ENCODE data around the gene SPATA21.

Gene SPATA21

GRCh38 chr1:16383888-16384287, 53.3 kb downstream of the SPATA21 start:
- Histone ChIP-seq H2BK120ac (ENCODE audit: low read depth, low read length) (no peak overlapping the region), H2AK5ac (ENCODE audit: low read depth, low read length) (no peak overlapping the region), H3K27ac (replicated peaks; ENCODE audit: low read length) (no peak overlapping the region), H3K79me1 (ENCODE audit: low read depth, low read length) (peaks cover 10% of the 10 kb centered on the region), H2BK15ac (ENCODE audit: low read length) (no peak overlapping the region), H3K4me2 (ENCODE audit: insufficient read depth, low read length, poor library complexity, severe bottlenecking) (no peak overlapping the region), H3K9me3 (replicated peaks in 1 of 2; ENCODE audit: control insufficient read depth in 2 of 2, insufficient read depth in 1 of 2, low read depth in 1 of 2, low read length in 2 of 2) (no peaks in the 10 kb centered on the region), H3K36me3 (replicated peaks in 1 of 2; ENCODE audit: control insufficient read depth in 2 of 2, insufficient read depth in 2 of 2, low read length in 2 of 2) (peaks cover 2 to 46% of the 10 kb centered on the region in 2 donors), H2BK5ac (ENCODE audit: low read length) (no peak overlapping the region), H4K8ac (ENCODE audit: low read depth, low read length) (no peak overlapping the region), H3K18ac (ENCODE audit: low read length) (no peak overlapping the region), H2AFZ (ENCODE audit: low read length) (no peak overlapping the region), H3K23ac (ENCODE audit: low read depth, low read length, poor library complexity) (no peak overlapping the region), H3K4ac (ENCODE audit: low read length) (no peak overlapping the region), H3K27me3 (ENCODE audit: control insufficient read depth in 3 of 3, insufficient read depth in 3 of 3, low read depth in 1 of 3, low read length in 3 of 3) (no peaks in the 10 kb centered on the region), H4K91ac (ENCODE audit: low read depth, low read length, poor library complexity) (no peak overlapping the region), H3K14ac (ENCODE audit: low read length) (no peak overlapping the region), H3K4me1 (ENCODE audit: control insufficient read depth in 2 of 2, insufficient read depth in 1 of 2, low read depth in 1 of 2, low read length in 2 of 2) (no peaks in the 10 kb centered on the region), H3K4me3 (ENCODE audit: low read length in 2 of 2) (no peak overlapping the region), H2BK12ac (ENCODE audit: low read length) (no peak overlapping the region), H3K9ac (ENCODE audit: low read depth, low read length, poor library complexity) (no peak overlapping the region)
- DNase-seq (ENCODE audit: low spot score): no peak
- WGBS, 2 donors (ENCODE audit: extremely low coverage in 2 of 2, insufficient read length in 2 of 2, insufficient replicate concordance in 1 of 2): no CpG with 5 or more reads among the region's 5 CpGs

DNA sequence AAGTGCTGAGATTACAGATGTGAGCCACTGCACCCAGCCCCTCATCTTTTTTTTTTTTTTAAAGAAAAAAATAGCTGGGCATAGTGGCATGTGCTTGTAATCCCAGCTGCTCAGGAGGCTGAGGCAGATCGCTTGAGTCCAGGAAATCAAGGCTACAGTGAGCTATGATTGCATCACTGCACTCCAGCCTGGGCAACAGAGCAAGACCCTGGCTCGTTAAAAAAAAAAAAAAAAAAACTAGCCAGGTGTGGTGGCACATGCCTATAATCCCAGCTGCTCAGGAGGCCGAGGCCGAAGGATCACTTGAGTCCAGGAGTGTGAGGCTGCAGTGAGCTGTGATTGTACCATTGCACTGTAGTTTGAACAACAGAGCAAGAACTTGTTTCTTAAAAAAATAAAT, 56.4 kb downstream of the SPATA21 start:
- H3K27ac ChIP-seq (replicated peaks; ENCODE audit: low read length): no peak overlapping the region
- H3K4me1 ChIP-seq (ENCODE audit: control insufficient read depth in 2 of 2, insufficient read depth in 1 of 2, low read depth in 1 of 2, low read length in 2 of 2): peaks cover 0 to 1% of the 10 kb centered on the region in 2 donors
- H3K27me3 ChIP-seq (ENCODE audit: control insufficient read depth in 3 of 3, insufficient read depth in 3 of 3, low read depth in 1 of 3, low read length in 3 of 3): no peaks in the 10 kb centered on the region
- no peak overlapping the region for H3K4ac ChIP-seq (ENCODE audit: low read length)
- WGBS, 2 donors (ENCODE audit: extremely low coverage in 2 of 2, insufficient read length in 2 of 2, insufficient replicate concordance in 1 of 2): no CpG with 5 or more reads among the region's 4 CpGs
- no peak overlapping the region for H4K91ac ChIP-seq (ENCODE audit: low read depth, low read length, poor library complexity)
- H3K18ac ChIP-seq (ENCODE audit: low read length): no peak overlapping the region
- no peaks in the 10 kb centered on the region for H3K9me3 ChIP-seq (replicated peaks in 1 of 2; ENCODE audit: control insufficient read depth in 2 of 2, insufficient read depth in 1 of 2, low read depth in 1 of 2, low read length in 2 of 2)
- no peak overlapping the region for H2BK15ac ChIP-seq (ENCODE audit: low read length)
- H3K14ac ChIP-seq (ENCODE audit: low read length): no peak overlapping the region
- H3K4me2 ChIP-seq (ENCODE audit: insufficient read depth, low read length, poor library complexity, severe bottlenecking): no peak overlapping the region
- H3K23ac ChIP-seq (ENCODE audit: low read depth, low read length, poor library complexity): no peak overlapping the region
- no peak for DNase-seq (ENCODE audit: low spot score)
- H3K4me3 ChIP-seq (ENCODE audit: low read length in 2 of 2): no peak overlapping the region
- H2BK5ac ChIP-seq (ENCODE audit: low read length): no peak overlapping the region
- H2BK12ac ChIP-seq (ENCODE audit: low read length): no peak overlapping the region
- no peak overlapping the region for H2BK120ac ChIP-seq (ENCODE audit: low read depth, low read length)
- peaks cover 11% of the 10 kb centered on the region for H3K79me1 ChIP-seq (ENCODE audit: low read depth, low read length)
- no peak overlapping the region for H2AFZ ChIP-seq (ENCODE audit: low read length)
- H3K36me3 ChIP-seq (replicated peaks in 1 of 2; ENCODE audit: control insufficient read depth in 2 of 2, insufficient read depth in 2 of 2, low read length in 2 of 2): peaks cover 2 to 35% of the 10 kb centered on the region in 2 donors
- no peak overlapping the region for H2AK5ac ChIP-seq (ENCODE audit: low read depth, low read length)
- no peak overlapping the region for H4K8ac ChIP-seq (ENCODE audit: low read depth, low read length)
- no peak overlapping the region for H3K9ac ChIP-seq (ENCODE audit: low read depth, low read length, poor library complexity)

- H3K4me3 ChIP-seq (ENCODE audit: low read length in 2 of 2): no peak overlapping the region
- H3K4me2 ChIP-seq (ENCODE audit: insufficient read depth, low read length, poor library complexity, severe bottlenecking): no peak overlapping the region
- H3K27me3 ChIP-seq (ENCODE audit: control insufficient read depth in 3 of 3, insufficient read depth in 3 of 3, low read depth in 1 of 3, low read length in 3 of 3): no peaks in the 10 kb centered on the region
- peaks cover 7 to 11% of the 10 kb centered on the region in 2 donors for H3K4me1 ChIP-seq (ENCODE audit: control insufficient read depth in 2 of 2, insufficient read depth in 1 of 2, low read depth in 1 of 2, low read length in 2 of 2)
- H2BK120ac ChIP-seq (ENCODE audit: low read depth, low read length): no peak overlapping the region
- H3K36me3 ChIP-seq (replicated peaks in 1 of 2; ENCODE audit: control insufficient read depth in 2 of 2, insufficient read depth in 2 of 2, low read length in 2 of 2): peaks cover 2 to 18% of the 10 kb centered on the region in 2 donors
- no peak overlapping the region for H4K91ac ChIP-seq (ENCODE audit: low read depth, low read length, poor library complexity)
- no peak overlapping the region for H3K14ac ChIP-seq (ENCODE audit: low read length)
- no peak overlapping the region for H4K8ac ChIP-seq (ENCODE audit: low read depth, low read length)
- H3K18ac ChIP-seq (ENCODE audit: low read length): no peak overlapping the region
- H2AK5ac ChIP-seq (ENCODE audit: low read depth, low read length): no peak overlapping the region
- no peak overlapping the region for H3K27ac ChIP-seq (replicated peaks; ENCODE audit: low read length)
- H2BK15ac ChIP-seq (ENCODE audit: low read length): no peak overlapping the region
- no peak overlapping the region for H3K23ac ChIP-seq (ENCODE audit: low read depth, low read length, poor library complexity)
- no peak overlapping the region for H3K4ac ChIP-seq (ENCODE audit: low read length)
- H3K79me1 ChIP-seq (ENCODE audit: low read depth, low read length): peaks cover 12% of the 10 kb centered on the region
- no peak overlapping the region for H2BK12ac ChIP-seq (ENCODE audit: low read length)
- H3K9me3 ChIP-seq (replicated peaks in 1 of 2; ENCODE audit: control insufficient read depth in 2 of 2, insufficient read depth in 1 of 2, low read depth in 1 of 2, low read length in 2 of 2): no peaks in the 10 kb centered on the region
- H2AFZ ChIP-seq (ENCODE audit: low read length): no peak overlapping the region
- no peak for DNase-seq (ENCODE audit: low spot score)
- H3K9ac ChIP-seq (ENCODE audit: low read depth, low read length, poor library complexity): no peak overlapping the region
- H2BK5ac ChIP-seq (ENCODE audit: low read length): no peak overlapping the region
- WGBS, 2 donors (ENCODE audit: extremely low coverage in 2 of 2, insufficient read length in 2 of 2, insufficient replicate concordance in 1 of 2): no CpG with 5 or more reads among the region's 7 CpGs
Measured at GRCh38 chr1:16378443-16378842, 58.8 kb downstream of the SPATA21 start.

DNA sequence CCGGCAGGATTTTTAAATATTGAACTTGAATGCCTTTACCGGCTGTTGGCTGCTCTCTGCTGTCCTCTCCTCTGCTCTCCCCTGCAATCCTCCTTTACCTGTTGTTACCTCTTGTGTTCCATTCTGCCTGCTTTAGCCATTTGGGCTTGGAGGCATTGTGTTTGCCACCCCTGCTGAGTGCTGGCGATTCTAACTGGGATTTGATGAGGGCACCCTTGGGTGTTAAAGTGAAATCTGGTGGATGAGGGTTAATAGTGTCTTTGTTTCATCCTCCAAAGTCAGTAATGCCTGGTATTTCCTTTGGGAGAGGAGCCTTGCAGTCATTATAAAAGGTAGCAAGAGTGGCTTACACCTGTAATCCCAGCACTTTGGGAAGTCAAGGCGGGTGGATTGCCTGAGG, 60.3 kb downstream of the SPATA21 start:
- no peak overlapping the region for H4K8ac ChIP-seq (ENCODE audit: low read depth, low read length)
- H3K9ac ChIP-seq (ENCODE audit: low read depth, low read length, poor library complexity): no peak overlapping the region
- H2BK120ac ChIP-seq (ENCODE audit: low read depth, low read length): no peak overlapping the region
- no peak overlapping the region for H3K18ac ChIP-seq (ENCODE audit: low read length)
- DNase-seq (ENCODE audit: low spot score): no peak
- H4K91ac ChIP-seq (ENCODE audit: low read depth, low read length, poor library complexity): no peak overlapping the region
- H3K4ac ChIP-seq (ENCODE audit: low read length): no peak overlapping the region
- no peak overlapping the region for H2AFZ ChIP-seq (ENCODE audit: low read length)
- H3K79me1 ChIP-seq (ENCODE audit: low read depth, low read length): peaks cover 12% of the 10 kb centered on the region
- no peak overlapping the region for H2BK5ac ChIP-seq (ENCODE audit: low read length)
- no peak overlapping the region for H3K4me2 ChIP-seq (ENCODE audit: insufficient read depth, low read length, poor library complexity, severe bottlenecking)
- no peak overlapping the region for H3K27ac ChIP-seq (replicated peaks; ENCODE audit: low read length)
- peaks cover 2 to 24% of the 10 kb centered on the region in 2 donors for H3K36me3 ChIP-seq (replicated peaks in 1 of 2; ENCODE audit: control insufficient read depth in 2 of 2, insufficient read depth in 2 of 2, low read length in 2 of 2)
- H3K4me1 ChIP-seq (ENCODE audit: control insufficient read depth in 2 of 2, insufficient read depth in 1 of 2, low read depth in 1 of 2, low read length in 2 of 2): peaks cover 7 to 11% of the 10 kb centered on the region in 2 donors
- WGBS, 2 donors (ENCODE audit: extremely low coverage in 2 of 2, insufficient read length in 2 of 2, insufficient replicate concordance in 1 of 2): no CpG with 5 or more reads among the region's 4 CpGs
- H3K23ac ChIP-seq (ENCODE audit: low read depth, low read length, poor library complexity): no peak overlapping the region
- H3K4me3 ChIP-seq (ENCODE audit: low read length in 2 of 2): no peak overlapping the region
- no peaks in the 10 kb centered on the region for H3K27me3 ChIP-seq (ENCODE audit: control insufficient read depth in 3 of 3, insufficient read depth in 3 of 3, low read depth in 1 of 3, low read length in 3 of 3)
- H2BK12ac ChIP-seq (ENCODE audit: low read length): no peak overlapping the region
- H2AK5ac ChIP-seq (ENCODE audit: low read depth, low read length): no peak overlapping the region
- H3K9me3 ChIP-seq (replicated peaks in 1 of 2; ENCODE audit: control insufficient read depth in 2 of 2, insufficient read depth in 1 of 2, low read depth in 1 of 2, low read length in 2 of 2): no peaks in the 10 kb centered on the region
- H2BK15ac ChIP-seq (ENCODE audit: low read length): no peak overlapping the region
- no peak overlapping the region for H3K14ac ChIP-seq (ENCODE audit: low read length)

All from neuronal stem cell (in vitro differentiated cells).